Stimulated activated CD8-positive, alpha-beta memory T cell treated with anti-CD3 and anti-CD28 coated beads, Interleukin-7, amount 100 ng/mL, for 4 hours (primary cell): ENCODE measurements around the gene EPHB1.

Experiments
- DNase-seq, 2 donors: peaks; one replicate each; pipeline ENCODE4 v3.0.0-alpha.2; 2020; ENCODE audit warnings: low read depth in 2 of 2

Gene EPHB1

GRCh38 chr3:134808835-134809234 is 13.8 kb downstream of the EPHB1 start:
- no peak for DNase-seq

GRCh38 chr3:134809427-134810051 is 14.5 kb downstream of the EPHB1 start:
- DNase-seq, result no peak

GRCh38 chr3:134810052-134810435 is 15.0 kb downstream of the EPHB1 start:
- DNase-seq, result no peak

- DNase-seq, result no peak
These were observed 15.8 kb downstream of the EPHB1 start for GRCh38 chr3:134810850-134811249.

- DNase-seq, result no peak
These were observed 18.6 kb downstream of the EPHB1 start for GRCh38 chr3:134813618-134814017.

GRCh38 chr3:134815519-134815918 is 20.5 kb downstream of the EPHB1 start:
- no peak for DNase-seq

GRCh38 chr3:134816623-134817022 is 21.6 kb downstream of the EPHB1 start:
- DNase-seq, result no peak

GRCh38 chr3:134817297-134817696 is 22.2 kb downstream of the EPHB1 start:
- DNase-seq, result no peak

GRCh38 chr3:134820994-134821393 is 25.9 kb downstream of the EPHB1 start:
- no peak for DNase-seq

- no peak for DNase-seq
These were observed 27.0 kb downstream of the EPHB1 start for GRCh38 chr3:134822090-134822489.

- no peak for DNase-seq
These were observed 28.6 kb downstream of the EPHB1 start for GRCh38 chr3:134823679-134824078.

- DNase-seq, result no peak
These were observed 29.7 kb downstream of the EPHB1 start for GRCh38 chr3:134824791-134825190.

- no peak for DNase-seq
These were observed 32.2 kb downstream of the EPHB1 start for GRCh38 chr3:134827213-134827612.

- DNase-seq, result no peak
These were observed 34.7 kb downstream of the EPHB1 start for GRCh38 chr3:134829721-134830120.

- DNase-seq, result no peak
These were observed 37.5 kb downstream of the EPHB1 start for GRCh38 chr3:134832585-134832984.

- DNase-seq, result no peak
These were observed 38.5 kb downstream of the EPHB1 start for GRCh38 chr3:134833453-134834163.

GRCh38 chr3:134836921-134837320 is 41.9 kb downstream of the EPHB1 start:
- no peak for DNase-seq

GRCh38 chr3:134838599-134838998 is 43.5 kb downstream of the EPHB1 start:
- DNase-seq, result no peak

- no peak for DNase-seq
These were observed 44.4 kb downstream of the EPHB1 start for GRCh38 chr3:134839422-134839821.

- no peak for DNase-seq
These were observed 44.9 kb downstream of the EPHB1 start for GRCh38 chr3:134839990-134840389.

GRCh38 chr3:134840459-134840858 is 45.4 kb downstream of the EPHB1 start:
- DNase-seq, result no peak

GRCh38 chr3:134846084-134846483 is 51.0 kb downstream of the EPHB1 start:
- no peak for DNase-seq

GRCh38 chr3:134846911-134847317 is 51.9 kb downstream of the EPHB1 start:
- no peak for DNase-seq

- no peak for DNase-seq
These were observed 52.3 kb downstream of the EPHB1 start for GRCh38 chr3:134847349-134847748.
